ENCODE data around the gene PAQR5.
"Not testable (repeated sequence)": the region's sequence is repeated elsewhere in the genome, so short reads cannot be mapped to it uniquely, and the experiment has no call there.

- TF ChIP-seq POLR2A, CTCF (IDR thresholded peaks at IDR 0.05): not testable (repeated sequence)
Measured at GRCh38 chr15:69302087-69302486, 3.4 kb downstream of the PAQR5 start.

Data from testis (tissue), 2 donors.